Endodermal cell (in vitro differentiated cells): ENCODE data around the gene UNC5C. TPM values are rescaled to one million over a fixed set of nuclear protein-coding genes. Genes with fewer than 3 reads are reported as not detected.
A peak's percentile ranks its signal among the peaks of the same experiment; 100 is the strongest.

Experiments used
- DNase-seq: peaks from one replicate; pipeline ENCODE4 v3.0.0-alpha.2; 2017
- H3K27ac ChIP-seq: 2 replicates; pipeline ENCODE4 v1.5.1; 2013; ENCODE audit warnings: mild to moderate bottlenecking, low read depth, low read length, moderate library complexity
- H3K27me3 ChIP-seq: 2 replicates; pipeline ENCODE4 v1.6.1; 2013; ENCODE audit warnings: mild to moderate bottlenecking, low read length, moderate library complexity; ENCODE audit not compliant: insufficient read depth, control insufficient read depth, poor library complexity, severe bottlenecking
- H3K36me3 ChIP-seq: 2 replicates; pipeline ENCODE4 v1.7.0; 2013; ENCODE audit warnings: mild to moderate bottlenecking, low read length, moderate library complexity; ENCODE audit not compliant: control insufficient read depth, insufficient read depth
- H3K4me1 ChIP-seq: one replicate; pipeline ENCODE4 v1.7.0; 2013; ENCODE audit warnings: low read length; ENCODE audit not compliant: control insufficient read depth, insufficient read depth
- H3K4me3 ChIP-seq: 2 replicates; pipeline ENCODE4 v1.5.1; 2013; ENCODE audit warnings: mild to moderate bottlenecking, low read length, moderate library complexity
- H3K9ac ChIP-seq: 2 replicates; pipeline ENCODE4 v1.6.1; 2013; ENCODE audit warnings: mild to moderate bottlenecking, low read length, moderate library complexity; ENCODE audit not compliant: poor library complexity, severe bottlenecking; ENCODE audit errors: extremely low read depth
- H3K9me3 ChIP-seq: 2 replicates; pipeline ENCODE4 v1.6.1; 2013; ENCODE audit warnings: mild to moderate bottlenecking, low read length, moderate library complexity; ENCODE audit not compliant: control insufficient read depth
- H3K27ac Mint-ChIP-seq: 2 replicates; pipeline ENCODE4 v1.8.0; 2020; ENCODE audit warnings: mixed read lengths
- H3K27me3 Mint-ChIP-seq: 2 replicates; pipeline ENCODE4 v1.8.0; 2021; ENCODE audit warnings: mild to moderate bottlenecking, mixed read lengths; ENCODE audit not compliant: insufficient read depth
- H3K36me3 Mint-ChIP-seq: 2 replicates; pipeline ENCODE4 v1.8.0; 2020; ENCODE audit warnings: low read depth, mixed read lengths
- H3K4me1 Mint-ChIP-seq: 2 replicates; pipeline ENCODE4 v1.8.0; 2020; ENCODE audit warnings: mixed read lengths
- H3K4me3 Mint-ChIP-seq: 2 replicates; pipeline ENCODE4 v1.8.0; 2020; ENCODE audit warnings: mild to moderate bottlenecking, moderate library complexity, mixed read lengths
- H3K9me3 Mint-ChIP-seq: 2 replicates; pipeline ENCODE4 v1.8.0; 2020; ENCODE audit warnings: mild to moderate bottlenecking, mixed read lengths
- CTCF ChIP-seq: fragments of 200-600 bp; sonication (generic); conservative IDR thresholded peaks from 2 replicates; pipeline ENCODE4 v1.5.0; 2021; ENCODE audit warnings: antibody characterized with exemption, mild to moderate bottlenecking
- WGBS, 2 experiments: methylation state at CpG; one replicate each; pipeline versions ENCODE4 v1.1.5 to v1.1.7; 2013; ENCODE audit warnings: missing lambda C conversion rate in 2 of 2, mixed read lengths in 1 of 2; ENCODE audit not compliant: insufficient coverage in 1 of 2, insufficient read length in 1 of 2; 5-methylcytosine and 5-hydroxymethylcytosine counted together
- total RNA-seq, 2 donors: library from RNA; stranded (reverse); fragmentation: NEBNext Ultra II Directional in 1 of 2; extraction: Animal tissue kit (Norgen Biotek cat#: 25700) in 1 of 2; gene quantifications; 2 replicates in 1 of 2; 3 replicates in 1 of 2; pipeline ENCODE4 v1.2.1, GENCODE V29; 2021

The UNC5C gene
- total RNA-seq, 2 donors from 2014 or later, result 2.0 to 7.2 TPM

DNA sequence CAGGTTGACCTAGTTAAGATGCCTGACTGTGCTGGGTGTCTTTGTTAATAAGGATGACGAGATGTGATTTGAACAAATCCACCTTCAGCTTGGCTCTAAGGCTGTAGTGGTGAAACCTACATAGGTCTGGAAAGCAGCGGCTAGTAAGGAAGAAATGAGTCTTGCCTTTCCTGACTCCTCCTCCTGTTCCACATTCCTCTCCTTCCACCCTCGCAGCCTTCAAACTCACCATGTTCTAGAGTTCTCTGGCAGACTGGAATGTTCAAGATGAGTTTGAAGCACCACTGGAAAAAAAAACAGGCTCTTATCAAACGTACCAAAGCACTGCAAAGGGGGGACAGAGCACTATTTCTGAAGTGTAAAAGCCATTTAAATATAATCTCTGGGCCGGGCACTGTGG lies 395.6 kb downstream of the UNC5C start:
- H3K9ac ChIP-seq, result no peak overlapping the region
- Mint-ChIP-seq H3K27ac (no peak overlapping the region), H3K4me3 (no peak overlapping the region), H3K36me3 (no peaks in the 10 kb centered on the region), H3K4me1 (no peaks in the 10 kb centered on the region), H3K9me3 (no peaks in the 10 kb centered on the region), H3K27me3 (no peaks in the 10 kb centered on the region)
- no peaks in the 10 kb centered on the region for H3K36me3 ChIP-seq
- H3K9me3 ChIP-seq, result no peaks in the 10 kb centered on the region
- H3K4me3 ChIP-seq, result no peak overlapping the region
- WGBS, 2 experiments, result 90 to 94% methylated on average over 3 to 5 of the region's 5 CpGs
- H3K27me3 ChIP-seq, result no peaks in the 10 kb centered on the region
- H3K27ac ChIP-seq, result no peak overlapping the region
- TF ChIP-seq CTCF, result no peak
- no peak for DNase-seq
- no peaks in the 10 kb centered on the region for H3K4me1 ChIP-seq

GRCh38 chr4:95151255-95151654 lies 397.5 kb downstream of the UNC5C start:
- no peak for TF ChIP-seq CTCF
- H3K9ac ChIP-seq, result no peak overlapping the region
- no peak for DNase-seq
- H3K36me3 ChIP-seq, result no peaks in the 10 kb centered on the region
- H3K27ac Mint-ChIP-seq, result no peak overlapping the region
- H3K36me3 Mint-ChIP-seq, result no peaks in the 10 kb centered on the region
- no peaks in the 10 kb centered on the region for H3K27me3 Mint-ChIP-seq
- H3K27me3 ChIP-seq, result no peaks in the 10 kb centered on the region
- H3K9me3 Mint-ChIP-seq, result no peaks in the 10 kb centered on the region
- H3K4me3 ChIP-seq, result no peak overlapping the region
- H3K4me1 ChIP-seq, result no peaks in the 10 kb centered on the region
- H3K27ac ChIP-seq, result no peak overlapping the region
- WGBS, 2 experiments, result 86% methylated on average over 1 of the region's 3 CpGs; no CpG with 5 or more reads in 1 of the 2 experiments
- no peak overlapping the region for H3K4me3 Mint-ChIP-seq
- H3K4me1 Mint-ChIP-seq, result peaks cover 4% of the 10 kb centered on the region
- no peaks in the 10 kb centered on the region for H3K9me3 ChIP-seq

DNA sequence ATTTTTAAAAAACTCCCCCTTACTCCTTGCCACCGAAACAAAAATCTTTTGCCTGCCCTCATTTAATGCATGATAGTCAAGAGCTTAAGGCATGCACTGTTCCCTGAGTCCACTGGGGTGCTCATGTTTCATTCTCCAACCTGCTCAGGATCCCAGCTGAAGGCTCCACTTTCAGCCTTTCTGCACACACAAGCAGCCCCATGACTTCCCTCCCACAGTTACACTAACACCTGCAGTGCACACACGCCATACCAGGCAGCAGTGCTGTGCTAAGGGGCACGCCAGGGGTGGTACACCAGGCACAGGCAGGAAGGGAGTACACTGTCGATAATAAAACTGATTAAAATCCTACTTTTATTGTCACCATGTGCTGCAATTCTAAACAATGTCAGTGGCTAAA lies 405.8 kb downstream of the UNC5C start:
- Histone ChIP-seq H3K36me3 (no peaks in the 10 kb centered on the region), H3K4me3 (no peak overlapping the region), H3K27me3 (no peaks in the 10 kb centered on the region), H3K27ac (no peak overlapping the region), H3K9ac (no peak overlapping the region), H3K4me1 (no peaks in the 10 kb centered on the region), H3K9me3 (peaks cover 17% of the 10 kb centered on the region)
- no peak overlapping the region for H3K27ac Mint-ChIP-seq
- H3K36me3 Mint-ChIP-seq, result peaks cover 10% of the 10 kb centered on the region
- no peaks in the 10 kb centered on the region for H3K27me3 Mint-ChIP-seq
- peaks cover 31% of the 10 kb centered on the region for H3K9me3 Mint-ChIP-seq
- H3K4me1 Mint-ChIP-seq, result peaks cover 4% of the 10 kb centered on the region
- no peak for DNase-seq
- 88 to 90% methylated on average over 3 to 4 of the region's 4 CpGs for WGBS, 2 experiments
- TF ChIP-seq CTCF, result peak; percentile 40
- H3K4me3 Mint-ChIP-seq, result no peak overlapping the region
